ENCODE results near the gene ARPC1A. TPM values are rescaled to one million over a fixed set of nuclear protein-coding genes. Genes with fewer than 3 reads are reported as not detected.

Gene ARPC1A
- total and polyA plus RNA-seq, 2 of the 8 experiments (the other 6 are each of a cell fraction or from before 2014, with no cell fraction given) = 123 to 155 TPM

- H3K23me2 ChIP-seq (ENCODE audit: low read depth, low read length) = 0 out of 2 replicates have a peak, but pooled peaks cover 6% of the 10 kb centered on the region
- H2BK12ac ChIP-seq (ENCODE audit: low read depth, low read length) = no peak overlapping the region
- H2AK5ac ChIP-seq (ENCODE audit: low read depth, low read length) = no peak overlapping the region
- TF ChIP-seq GTF2F1 (IDR thresholded peaks at IDR 0.05; ENCODE audit: borderline replicate concordance, low read depth, low read length) (no peak), CBX8 (IDR thresholded peaks at IDR 0.05; ENCODE audit: borderline replicate concordance, low read depth, low read length) (no peak), CEBPB (IDR thresholded peaks at IDR 0.05; ENCODE audit: low read depth, low read length) (peak; percentile 73)
- H3K27ac ChIP-seq (ENCODE audit: low read depth, low read length) = no peak overlapping the region
- H2BK15ac ChIP-seq (ENCODE audit: low read length) = no peak overlapping the region
- H3K4me3 ChIP-seq (ENCODE audit: extremely low read depth in 1 of 4, insufficient read depth in 2 of 4, low read depth in 3 of 4, low read length in 4 of 4) = no peak overlapping the region
- no peak overlapping the region for H2BK20ac ChIP-seq (ENCODE audit: low read length)
- FAIRE-seq (no peak), DNase-seq (ENCODE audit: low read depth in 1 of 2, low spot score in 2 of 2) (no peak)
- H3K27me3 ChIP-seq (replicated peaks in 1 of 4; ENCODE audit: control insufficient read depth in 3 of 4, extremely low read depth in 1 of 4, insufficient read depth in 3 of 4, low read length in 3 of 4) = no peaks in the 10 kb centered on the region
- no peak overlapping the region for H3K14ac ChIP-seq (ENCODE audit: insufficient read length)
- peaks cover 0 to 5% of the 10 kb centered on the region in 2 experiments; a peak in 2 of 4 replicates for H3K79me2 ChIP-seq (ENCODE audit: control insufficient read depth in 1 of 2, insufficient read depth in 2 of 2, low read length in 2 of 2)
- no peak overlapping the region for H2BK120ac ChIP-seq (replicated peaks; ENCODE audit: low read depth, low read length)
- no peak overlapping the region for H3K23ac ChIP-seq (ENCODE audit: insufficient read length)
- 85% methylated on average over 21 of the region's 21 CpGs; no CpG with 5 or more reads in 1 of the 2 experiments for WGBS, 2 experiments (ENCODE audit: extremely low coverage in 1 of 2, insufficient coverage in 1 of 2, insufficient read length in 1 of 2, insufficient replicate concordance in 2 of 2, low coverage in 1 of 2, low lambda C conversion rate in 2 of 2, missing lambda C conversion rate in 1 of 2)
- H4K5ac ChIP-seq (ENCODE audit: insufficient read length, low read depth, low read length) = no peak overlapping the region
- H3K9ac ChIP-seq (replicated peaks in 1 of 4; ENCODE audit: extremely low read depth in 1 of 4, low read depth in 3 of 4, low read length in 3 of 4) = no peak overlapping the region
- peaks cover 2 to 4% of the 10 kb centered on the region in 2 experiments for H4K20me1 ChIP-seq (replicated peaks in 1 of 2; ENCODE audit: control insufficient read depth in 1 of 2, insufficient read depth in 2 of 2, low read length in 2 of 2)
- H3K4me1 ChIP-seq (replicated peaks in 1 of 4; ENCODE audit: control insufficient read depth in 3 of 4, insufficient read depth in 4 of 4, low read length in 3 of 4) = peaks cover 0 to 2% (median 0%) of the 10 kb centered on the region in 4 experiments; a peak in 1 of 7 replicates
- no peak overlapping the region for H3K18ac ChIP-seq (ENCODE audit: extremely low read depth, low read length)
- H3K4me2 ChIP-seq (ENCODE audit: insufficient read depth in 1 of 2, low read depth in 2 of 2, low read length in 2 of 2) = no peak overlapping the region
- H3K36me3 ChIP-seq (ENCODE audit: control insufficient read depth in 2 of 4, insufficient read depth in 4 of 4, low read length in 3 of 4) = no peaks in the 10 kb centered on the region
- peaks cover 3% of the 10 kb centered on the region; the same call in 1 of the 2 replicates for H3K79me1 ChIP-seq (ENCODE audit: low read depth, low read length)
- H3K4ac ChIP-seq (replicated peaks; ENCODE audit: insufficient read length, low read depth, low read length) = no peak overlapping the region
- ChIA-PET CTCF (ENCODE audit: partially characterized antibody) (interaction anchor here (0.8 to 1.9 kb wide), 6 partner anchors 9 to 333 kb away, joined by 3 to 7 read pairs (median 4); no protein-coding TSS in a partner anchor), POLR2A (ENCODE audit: partially characterized antibody) (interaction anchor here (0.7 to 5.5 kb wide), 7 partner anchors 12 to 706 kb away, joined by 3 to 49 read pairs (median 4); partner anchors contain the start of genes BUD31 and PDAP1)
- H2AFZ ChIP-seq (ENCODE audit: low read length) = no peak overlapping the region
- H3K9me3 ChIP-seq (ENCODE audit: insufficient read depth in 2 of 2, low read depth in 1 of 2, low read length in 1 of 2) = no peaks in the 10 kb centered on the region
- H4K8ac ChIP-seq (ENCODE audit: extremely low read depth, insufficient read depth, low read length) = 0 out of 2 replicates have a peak overlapping the region, but pooled peaks have one; percentile 51
- H4K91ac ChIP-seq (replicated peaks; ENCODE audit: insufficient read length, low read length) = no peak overlapping the region
- H3K56ac ChIP-seq (replicated peaks; ENCODE audit: insufficient read length, low read depth, low read length) = no peak overlapping the region
- no peak overlapping the region for H2BK5ac ChIP-seq (ENCODE audit: low read depth, low read length)
Observed at GRCh38 chr7:99372275-99373090, 46.8 kb downstream of the ARPC1A start.
